GM21423 (cell line): ENCODE measurements around the gene C4B.
"Not testable (repeated sequence)": the region's sequence is repeated elsewhere in the genome, so short reads cannot be mapped to it uniquely, and the experiment has no call there.

Source experiments
- ATAC-seq: cut with Tn5 transposase; IDR thresholded peaks from one replicate; pipeline ENCODE4 v1.9.1; 2021; ENCODE audit warnings: mild to moderate bottlenecking, moderate library complexity; ENCODE audit not compliant: unreplicated experiment

The C4B gene

DNA sequence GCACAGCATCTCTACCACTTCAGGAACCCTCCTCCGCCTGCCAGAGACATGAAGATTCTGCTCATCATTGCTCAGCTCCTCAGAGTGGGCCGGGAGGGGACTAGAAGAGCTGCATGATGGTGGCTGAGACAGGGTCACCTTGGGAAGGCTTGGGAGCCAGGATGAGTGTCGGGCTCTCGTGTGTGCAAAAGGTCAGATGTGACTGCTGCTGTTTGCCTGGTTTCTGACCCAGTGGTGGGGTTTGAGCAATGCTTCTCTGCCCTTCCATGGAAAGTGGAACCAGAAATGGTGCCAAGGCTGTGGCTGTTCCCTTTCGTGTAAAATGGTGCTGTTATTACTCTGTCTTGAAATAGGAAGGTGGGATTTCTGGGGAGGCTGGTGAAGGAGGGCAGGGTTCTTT lies 33.6 kb upstream of the C4B start:
- not testable (repeated sequence) for ATAC-seq

GRCh38 chr6:31981744-31982143 lies 32.9 kb upstream of the C4B start, which contains the start of gene C4A:
Gene C4A, plus strand, starts transcription at chr6:31982057. Its CDS starts 51 bp downstream, at chr6:31982108.
- not testable (repeated sequence) for ATAC-seq

DNA sequence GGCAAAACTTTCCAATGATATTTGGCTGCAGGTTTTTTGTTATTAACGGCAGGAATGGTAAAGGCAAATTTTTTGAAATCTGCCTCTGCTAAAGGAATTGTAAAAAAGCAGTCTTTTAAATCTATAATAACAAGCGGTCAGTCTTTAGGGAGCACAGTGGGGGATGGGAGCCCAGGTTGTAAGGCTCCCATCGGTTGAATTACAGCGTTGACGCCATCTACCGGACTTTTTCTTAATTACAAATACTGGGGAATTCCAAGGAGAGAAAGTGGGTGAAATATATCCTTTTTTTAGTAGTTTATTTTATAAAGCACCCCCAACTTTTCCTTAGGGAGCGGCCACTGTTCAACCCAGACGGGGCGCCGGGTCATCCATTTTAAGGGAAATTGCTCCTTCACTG lies 25.2 kb upstream of the C4B start:
- not testable (repeated sequence) for ATAC-seq

DNA sequence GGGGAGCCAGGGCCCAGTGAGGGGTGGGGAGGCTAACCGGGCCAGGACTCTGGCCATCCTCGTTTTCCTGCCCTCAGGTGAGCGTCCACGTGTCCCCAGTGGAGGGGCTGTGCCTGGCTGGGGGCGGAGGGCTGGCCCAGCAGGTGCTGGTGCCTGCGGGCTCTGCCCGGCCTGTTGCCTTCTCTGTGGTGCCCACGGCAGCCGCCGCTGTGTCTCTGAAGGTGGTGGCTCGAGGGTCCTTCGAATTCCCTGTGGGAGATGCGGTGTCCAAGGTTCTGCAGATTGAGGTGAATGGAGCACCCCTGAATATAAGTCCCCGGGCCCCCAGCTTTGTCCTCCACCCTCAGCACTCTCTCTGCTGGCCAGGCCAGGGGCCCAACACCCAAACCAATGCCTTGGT lies 20.2 kb upstream of the C4B start:
- ATAC-seq = not testable (repeated sequence)

DNA sequence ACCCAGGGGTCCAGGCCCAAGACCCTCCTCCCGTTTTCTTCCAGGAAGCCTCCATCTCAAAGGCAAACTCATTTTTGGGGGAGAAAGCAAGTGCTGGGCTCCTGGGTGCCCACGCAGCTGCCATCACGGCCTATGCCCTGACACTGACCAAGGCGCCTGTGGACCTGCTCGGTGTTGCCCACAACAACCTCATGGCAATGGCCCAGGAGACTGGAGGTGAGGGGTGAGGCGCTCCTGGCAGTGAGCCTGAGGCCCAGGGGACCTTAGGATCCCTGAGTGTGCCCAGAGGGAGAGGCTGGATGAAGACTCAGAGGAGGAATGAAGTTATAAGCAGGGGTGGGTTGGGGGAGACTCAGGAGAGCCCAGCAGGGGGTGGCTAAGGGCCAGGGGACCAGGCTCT lies 18.2 kb upstream of the C4B start:
- ATAC-seq = not testable (repeated sequence)

- ATAC-seq = not testable (repeated sequence)
Observed at GRCh38 chr6:32002546-32003268, 11.9 kb upstream of the C4B start.

DNA sequence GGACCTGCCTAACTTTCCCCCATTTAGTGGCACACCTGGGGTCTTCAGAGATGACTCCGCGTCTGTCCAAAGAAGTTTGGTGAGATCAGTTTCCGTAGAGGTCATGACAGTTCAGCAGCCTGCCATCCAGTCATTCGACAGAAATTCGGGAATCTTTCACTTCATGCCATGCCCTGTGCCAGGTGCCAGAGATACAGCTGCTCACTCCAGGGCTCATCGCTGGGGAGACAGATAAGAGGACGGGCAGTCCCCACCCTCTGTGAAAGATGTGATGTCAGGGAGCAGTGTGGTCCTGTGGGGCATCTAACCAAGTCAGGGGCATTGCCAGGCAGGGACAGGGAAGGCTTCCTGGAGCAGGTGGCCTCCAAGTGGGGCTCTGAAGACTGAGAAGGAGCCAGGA lies 11.3 kb upstream of the C4B start:
- not testable (repeated sequence) for ATAC-seq

- ATAC-seq = not testable (repeated sequence)
Observed at GRCh38 chr6:32004393-32004792, 10.2 kb upstream of the C4B start.

GRCh38 chr6:32004864-32005537 lies 9.6 kb upstream of the C4B start:
- not testable (repeated sequence) for ATAC-seq

DNA sequence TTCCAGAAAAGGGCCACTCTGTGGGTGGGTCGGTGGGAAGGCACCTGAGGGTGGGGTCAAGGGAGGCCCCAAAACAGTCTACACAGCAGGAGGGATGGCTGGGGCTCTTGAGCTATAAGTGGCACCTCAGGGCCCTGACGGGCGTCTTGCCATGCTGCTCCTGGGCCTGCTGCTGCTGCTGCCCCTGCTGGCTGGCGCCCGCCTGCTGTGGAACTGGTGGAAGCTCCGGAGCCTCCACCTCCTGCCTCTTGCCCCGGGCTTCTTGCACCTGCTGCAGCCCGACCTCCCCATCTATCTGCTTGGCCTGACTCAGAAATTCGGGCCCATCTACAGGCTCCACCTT lies 9.1 kb upstream of the C4B start:
- ATAC-seq = not testable (repeated sequence)

- ATAC-seq = not testable (repeated sequence)
Observed at GRCh38 chr6:32005991-32006529, 8.5 kb upstream of the C4B start.

GRCh38 chr6:32007086-32007485 lies 7.5 kb upstream of the C4B start:
- ATAC-seq = not testable (repeated sequence)

DNA sequence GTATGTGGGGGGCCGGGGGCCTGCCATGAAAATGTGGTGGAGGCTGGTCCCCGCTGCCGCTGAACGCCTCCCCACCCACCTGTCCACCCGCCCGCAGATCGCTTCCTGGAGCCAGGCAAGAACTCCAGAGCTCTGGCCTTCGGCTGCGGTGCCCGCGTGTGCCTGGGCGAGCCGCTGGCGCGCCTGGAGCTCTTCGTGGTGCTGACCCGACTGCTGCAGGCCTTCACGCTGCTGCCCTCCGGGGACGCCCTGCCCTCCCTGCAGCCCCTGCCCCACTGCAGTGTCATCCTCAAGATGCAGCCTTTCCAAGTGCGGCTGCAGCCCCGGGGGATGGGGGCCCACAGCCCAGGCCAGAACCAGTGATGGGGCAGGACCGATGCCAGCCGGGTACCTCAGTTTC lies 6.6 kb upstream of the C4B start:
- not testable (repeated sequence) for ATAC-seq

- not testable (repeated sequence) for ATAC-seq
Observed at GRCh38 chr6:32008616-32009015, 6.0 kb upstream of the C4B start.

DNA sequence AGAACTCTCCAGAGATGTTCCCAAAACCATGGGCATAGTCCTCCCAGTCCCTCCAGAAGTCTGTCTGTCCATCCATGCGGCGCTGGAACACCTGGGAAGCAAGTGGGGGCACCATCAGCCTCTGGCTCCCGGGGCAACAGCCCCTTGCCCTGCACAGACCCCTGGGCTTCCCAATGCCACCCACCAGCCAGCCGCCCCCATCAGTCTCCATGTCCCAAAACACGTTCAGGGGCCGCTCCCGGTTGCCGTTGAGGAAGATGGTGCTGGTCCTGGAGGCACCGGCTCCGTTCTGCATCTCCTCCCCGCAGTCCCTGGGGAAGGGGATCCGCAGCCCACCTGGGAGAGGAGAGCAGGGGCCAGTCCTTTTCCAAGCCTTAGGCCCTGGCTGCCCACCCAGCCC lies 5.1 kb upstream of the C4B start:
- ATAC-seq = not testable (repeated sequence)

GRCh38 chr6:32010856-32011530 lies 3.6 kb upstream of the C4B start:
- ATAC-seq = not testable (repeated sequence)

GRCh38 chr6:32012941-32013617 lies 1.5 kb upstream of the C4B start:
- not testable (repeated sequence) for ATAC-seq

DNA sequence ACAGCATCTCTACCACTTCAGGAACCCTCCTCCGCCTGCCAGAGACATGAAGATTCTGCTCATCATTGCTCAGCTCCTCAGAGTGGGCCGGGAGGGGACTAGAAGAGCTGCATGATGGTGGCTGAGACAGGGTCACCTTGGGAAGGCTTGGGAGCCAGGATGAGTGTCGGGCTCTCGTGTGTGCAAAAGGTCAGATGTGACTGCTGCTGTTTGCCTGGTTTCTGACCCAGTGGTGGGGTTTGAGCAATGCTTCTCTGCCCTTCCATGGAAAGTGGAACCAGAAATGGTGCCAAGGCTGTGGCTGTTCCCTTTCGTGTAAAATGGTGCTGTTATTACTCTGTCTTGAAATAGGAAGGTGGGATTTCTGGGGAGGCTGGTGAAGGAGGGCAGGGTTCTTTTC lies 857 bp upstream of the C4B start:
- not testable (repeated sequence) for ATAC-seq

DNA sequence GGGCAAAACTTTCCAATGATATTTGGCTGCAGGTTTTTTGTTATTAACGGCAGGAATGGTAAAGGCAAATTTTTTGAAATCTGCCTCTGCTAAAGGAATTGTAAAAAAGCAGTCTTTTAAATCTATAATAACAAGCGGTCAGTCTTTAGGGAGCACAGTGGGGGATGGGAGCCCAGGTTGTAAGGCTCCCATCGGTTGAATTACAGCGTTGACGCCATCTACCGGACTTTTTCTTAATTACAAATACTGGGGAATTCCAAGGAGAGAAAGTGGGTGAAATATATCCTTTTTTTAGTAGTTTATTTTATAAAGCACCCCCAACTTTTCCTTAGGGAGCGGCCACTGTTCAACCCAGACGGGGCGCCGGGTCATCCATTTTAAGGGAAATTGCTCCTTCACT lies 7.5 kb downstream of the C4B start:
- ATAC-seq = not testable (repeated sequence)

- not testable (repeated sequence) for ATAC-seq
Observed at GRCh38 chr6:32028631-32029030, 14.0 kb downstream of the C4B start.

DNA sequence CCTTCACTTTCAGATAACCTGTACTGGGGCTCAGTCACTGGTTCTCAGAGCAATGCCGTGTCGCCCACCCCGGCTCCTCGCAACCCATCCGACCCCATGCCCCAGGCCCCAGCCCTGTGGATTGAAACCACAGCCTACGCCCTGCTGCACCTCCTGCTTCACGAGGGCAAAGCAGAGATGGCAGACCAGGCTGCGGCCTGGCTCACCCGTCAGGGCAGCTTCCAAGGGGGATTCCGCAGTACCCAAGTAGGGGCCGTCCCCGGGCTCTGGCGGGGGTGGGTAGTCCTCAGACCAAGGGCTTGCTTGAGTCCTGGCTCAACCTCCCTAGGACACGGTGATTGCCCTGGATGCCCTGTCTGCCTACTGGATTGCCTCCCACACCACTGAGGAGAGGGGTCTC lies 15.0 kb downstream of the C4B start:
- not testable (repeated sequence) for ATAC-seq
